Embryonic facial prominence (tissue), 1 donor: ENCODE results near the gene KRTAP2-3.
"Not testable (repeated sequence)": the region's sequence is repeated elsewhere in the genome, so short reads cannot be mapped to it uniquely, and the experiment has no call there.

Source experiments
- DNase-seq: peaks from one replicate; pipeline ENCODE4 v3.0.0-alpha.2; 2016; ENCODE audit errors: extremely low spot score

KRTAP2-3 gene

DNA sequence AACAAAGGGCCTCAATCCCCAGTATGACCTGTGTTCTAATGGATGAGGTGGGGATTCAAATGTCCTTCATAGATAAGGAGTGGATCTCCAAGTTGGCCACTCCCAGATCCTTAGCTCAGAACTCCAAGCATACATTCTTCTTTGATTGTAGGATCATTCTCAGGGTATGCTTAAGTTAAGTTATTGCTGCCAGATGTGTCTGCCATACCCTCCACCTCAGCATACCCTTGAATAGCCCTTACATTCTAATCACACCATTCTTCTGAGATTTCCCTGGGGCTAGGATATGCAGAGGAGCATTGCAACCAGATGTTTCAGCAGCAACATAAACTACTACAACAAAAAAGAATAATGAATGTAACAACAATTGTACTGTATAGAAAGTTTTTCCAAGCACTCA lies 7.4 kb upstream of the KRTAP2-3 start:
- no peak for DNase-seq

DNA sequence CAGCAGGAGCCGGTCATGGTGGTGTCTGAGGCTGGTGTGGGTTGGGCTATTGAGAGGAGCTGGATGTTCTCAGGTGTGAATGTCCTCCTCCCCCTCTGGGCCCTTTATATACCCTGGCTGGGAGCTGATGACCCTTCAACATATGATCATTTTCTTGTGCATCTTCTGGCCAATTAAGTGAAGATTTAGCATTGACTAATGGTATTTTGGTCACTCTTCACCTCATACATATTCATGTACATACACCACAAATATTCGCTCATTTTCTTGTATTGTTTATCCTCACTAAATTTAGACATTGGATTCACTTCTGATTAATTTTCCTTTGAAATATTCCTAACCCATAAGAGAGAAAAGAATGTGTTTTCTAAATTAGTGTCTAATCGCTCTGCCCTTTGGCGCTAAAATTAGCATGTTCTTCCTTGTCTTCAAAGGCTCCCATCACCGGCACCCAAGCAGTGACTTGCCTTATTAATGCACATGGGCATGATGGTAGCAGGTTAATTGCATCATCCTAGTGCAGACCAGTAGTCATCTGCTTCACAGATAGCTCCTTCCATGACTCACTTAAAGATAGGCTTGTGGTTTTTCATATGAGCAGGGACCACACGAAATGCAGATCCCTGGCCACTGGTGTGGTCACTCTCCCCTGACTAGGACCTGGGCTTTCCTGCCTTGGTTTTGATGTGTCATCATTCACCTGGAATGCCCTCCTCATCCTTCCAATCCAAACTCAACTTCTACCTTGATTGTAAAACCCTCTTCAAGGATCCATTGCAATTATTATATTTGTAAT lies 6.1 kb upstream of the KRTAP2-3 start, which contains the start of gene KRTAP2-4:
TSS of gene KRTAP2-4 (minus strand) at position 51 of the 796 bp plus-strand sequence. CDS start at position 17, 34 bp downstream.
- DNase-seq = no peak

DNA sequence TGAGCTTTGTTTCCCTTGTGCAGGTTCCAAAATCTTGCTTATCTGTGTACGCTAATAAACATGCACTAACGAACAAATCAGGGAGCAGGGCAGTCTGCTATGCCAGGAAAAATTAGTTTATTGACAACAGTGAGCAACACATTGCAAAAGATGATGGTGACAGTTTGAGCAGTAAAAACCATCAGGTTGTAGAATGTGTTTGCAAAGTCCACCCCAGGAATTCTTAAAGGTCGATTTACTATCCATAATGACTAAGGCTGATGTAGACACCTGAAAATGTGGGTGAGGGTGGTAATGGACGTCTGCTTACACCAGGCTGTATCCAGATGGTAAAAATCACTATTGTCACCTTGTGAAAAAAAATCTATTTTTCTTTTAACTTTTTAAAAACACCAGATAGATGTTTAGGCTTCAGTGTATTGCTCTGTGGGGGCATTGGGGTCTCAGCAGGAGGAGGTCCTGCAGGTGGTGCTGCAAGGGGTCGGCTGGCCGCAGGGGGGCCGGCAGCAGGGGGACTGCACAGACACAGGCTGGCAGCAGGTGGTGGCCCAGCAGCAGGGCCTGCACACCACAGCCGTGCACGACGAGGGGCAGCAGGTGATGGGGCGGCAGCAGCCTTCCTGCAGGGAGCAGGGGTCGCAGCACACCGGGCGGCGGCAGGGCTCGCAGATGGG lies 5.2 kb upstream of the KRTAP2-3 start:
- not testable (repeated sequence) for DNase-seq

DNA sequence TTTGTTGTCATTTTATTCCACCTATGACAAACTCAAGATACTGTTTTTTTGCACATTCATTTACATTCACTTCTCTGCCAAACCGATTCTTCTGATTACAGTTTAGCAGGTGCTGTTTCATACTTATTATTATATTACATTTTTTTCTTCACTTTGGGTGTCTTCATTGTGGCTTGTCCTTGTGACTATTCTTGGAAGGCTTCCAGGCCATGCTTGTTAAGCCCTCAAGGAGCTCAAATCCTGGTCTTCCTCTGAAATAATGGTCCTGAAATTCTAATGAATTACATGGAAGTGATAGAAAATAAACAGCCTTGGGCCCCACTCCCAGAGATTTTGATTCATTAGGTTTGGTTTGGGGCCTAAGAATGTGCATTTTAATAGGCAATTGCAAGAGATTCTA lies 4.4 kb upstream of the KRTAP2-3 start:
- DNase-seq = no peak

DNA sequence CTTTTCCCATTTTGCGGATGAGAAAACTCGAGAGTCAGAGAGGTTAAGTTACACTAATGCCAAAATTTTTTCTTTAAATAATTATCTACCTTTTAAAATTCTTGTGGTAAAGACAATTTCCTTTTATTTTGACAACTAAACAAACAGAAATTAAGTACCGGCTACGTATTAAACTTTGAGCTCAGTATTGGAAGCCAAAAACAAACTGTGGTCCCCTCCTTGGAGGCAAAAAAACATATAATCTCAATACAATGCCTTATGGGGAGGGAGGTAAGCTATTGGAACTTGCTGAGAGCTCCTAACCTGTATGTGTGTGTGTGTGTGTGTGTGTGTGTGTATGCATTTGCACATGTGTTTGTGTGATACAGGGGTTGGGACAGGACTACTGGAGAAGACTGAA lies 3.5 kb upstream of the KRTAP2-3 start:
- no peak for DNase-seq

DNA sequence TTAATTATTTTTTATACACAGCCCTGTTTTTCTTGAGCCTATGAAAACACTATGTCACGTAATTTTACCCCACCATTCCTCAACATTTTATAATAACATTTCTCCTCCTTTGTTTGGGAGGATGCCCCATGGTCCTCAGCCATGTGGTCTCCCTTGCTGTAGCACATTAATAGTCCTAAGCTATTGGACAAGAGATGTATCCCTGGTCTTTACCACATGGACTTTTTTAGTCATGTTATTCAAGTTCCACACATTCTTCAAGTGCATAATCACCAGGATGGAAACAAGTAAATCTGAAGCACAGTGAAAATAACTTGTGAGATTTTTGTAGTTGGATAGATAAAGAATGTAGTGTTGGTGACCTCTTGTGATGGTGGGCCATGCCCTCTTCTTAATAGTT lies 2.0 kb upstream of the KRTAP2-3 start:
- no peak for DNase-seq

DNA sequence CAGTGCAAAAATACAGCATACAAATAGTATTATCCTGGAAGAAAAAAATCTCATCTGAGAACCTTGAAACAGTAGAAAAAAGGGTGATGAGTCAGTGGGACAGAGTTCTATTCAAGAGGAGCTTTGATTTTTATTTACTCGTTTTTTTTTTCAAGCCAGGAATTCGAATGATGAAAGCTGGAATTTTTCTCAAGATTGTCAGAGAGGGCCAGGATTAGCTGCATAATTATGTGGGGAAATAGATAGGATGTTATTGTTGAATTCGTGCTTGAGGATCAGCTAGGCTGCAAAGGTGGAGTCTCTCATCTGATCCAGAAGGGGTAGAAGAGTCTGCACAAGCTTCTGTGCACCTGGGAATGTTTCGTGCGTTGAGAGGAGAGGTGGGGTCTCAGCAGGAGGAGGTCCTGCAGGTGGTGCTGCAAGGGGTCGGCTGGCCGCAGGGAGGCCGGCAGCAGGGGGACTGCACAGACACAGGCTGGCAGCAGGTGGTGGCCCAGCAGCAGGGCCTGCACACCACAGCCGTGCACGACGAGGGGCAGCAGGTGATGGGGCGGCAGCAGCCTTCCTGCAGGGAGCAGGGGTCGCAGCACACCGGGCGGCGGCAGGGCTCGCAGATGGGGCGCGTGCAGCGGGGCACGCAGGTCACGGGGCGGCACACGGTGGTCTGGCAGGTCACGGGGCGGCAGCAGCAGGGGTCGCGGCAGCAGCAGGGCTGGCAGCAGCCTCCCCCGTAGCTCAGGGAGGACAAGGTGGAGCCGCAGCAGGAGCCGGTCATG lies 450 bp downstream of the KRTAP2-3 start:
- DNase-seq = not testable (repeated sequence)

DNA sequence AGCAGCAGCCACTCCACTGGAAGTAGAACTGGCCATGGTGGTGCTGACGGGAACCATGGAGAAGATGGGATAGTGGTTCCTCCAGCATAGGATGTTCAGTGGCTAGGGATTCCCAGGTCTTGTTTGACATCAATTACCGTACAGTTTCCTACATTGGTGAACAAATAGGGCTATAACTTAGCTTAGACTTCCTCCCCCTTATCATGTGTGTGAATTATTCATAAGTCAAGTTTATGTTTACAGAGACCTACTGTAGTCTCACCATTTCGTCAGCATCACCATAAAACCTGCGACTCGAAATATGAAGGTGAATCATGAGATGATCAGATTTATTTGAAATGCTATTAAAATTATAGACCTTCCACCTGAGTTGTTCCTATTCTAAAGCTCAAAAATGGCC lies 1.2 kb downstream of the KRTAP2-3 start:
- DNase-seq = no peak

DNA sequence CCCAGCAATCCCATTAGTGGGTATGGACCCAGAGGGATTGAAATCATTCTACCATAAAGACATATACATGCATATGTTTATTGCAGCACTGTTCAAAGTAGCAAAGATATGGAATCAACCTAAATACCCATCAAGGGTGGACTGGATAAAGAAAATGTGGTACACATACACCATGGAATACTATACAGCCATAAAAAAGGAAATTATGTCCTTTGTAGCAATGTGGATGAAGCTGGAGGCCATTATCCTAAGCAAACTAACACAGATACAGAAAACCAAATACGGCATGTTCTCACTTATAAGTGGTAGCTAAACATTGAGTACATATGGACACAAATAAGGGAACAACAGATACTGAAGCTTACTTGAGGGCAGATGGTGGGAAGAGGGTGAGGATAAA lies 2.4 kb downstream of the KRTAP2-3 start:
- no peak for DNase-seq

DNA sequence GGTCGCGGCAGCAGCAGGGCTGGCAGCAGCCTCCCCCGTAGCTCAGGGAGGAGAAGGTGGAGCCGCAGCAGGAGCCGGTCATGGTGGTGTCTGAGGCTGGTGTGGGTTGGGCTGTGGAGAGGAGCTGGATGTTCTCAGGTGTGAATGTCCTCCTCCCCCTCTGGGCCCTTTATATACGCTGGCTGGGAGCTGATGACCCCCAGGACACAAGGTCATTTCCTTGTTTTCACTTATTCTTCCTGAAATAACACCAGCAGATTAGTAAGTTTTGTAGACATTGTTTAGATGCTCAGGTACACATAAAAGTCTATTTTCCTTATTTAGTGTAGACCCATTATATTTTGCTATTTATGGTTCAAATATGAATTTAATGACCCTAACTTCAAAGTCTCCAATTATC lies 4.8 kb downstream of the KRTAP2-3 start, which contains the start of gene KRTAP2-2:
TSS of gene KRTAP2-2 (minus strand) at position 101 of the 400 bp plus-strand sequence. CDS start at position 82, 19 bp downstream.
- DNase-seq = not testable (repeated sequence)

DNA sequence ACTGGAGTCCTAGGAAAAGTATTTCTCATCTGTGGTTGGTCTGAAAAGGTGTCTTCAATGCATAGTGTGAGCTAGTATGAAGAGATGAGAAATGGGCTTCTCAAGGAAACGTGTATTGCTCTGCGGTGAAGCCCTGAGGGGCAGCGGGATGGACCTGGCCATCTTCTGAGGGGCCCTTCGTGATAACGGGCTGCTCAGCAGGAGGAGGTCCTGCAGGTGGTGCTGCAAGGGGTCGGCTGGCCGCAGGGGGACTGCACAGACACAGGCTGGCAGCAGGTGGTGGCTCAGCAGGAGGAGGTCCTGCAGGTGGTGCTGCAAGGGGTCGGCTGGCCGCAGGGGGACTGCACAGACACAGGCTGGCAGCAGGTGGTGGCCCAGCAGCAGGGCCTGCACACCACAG lies 5.4 kb downstream of the KRTAP2-3 start:
- DNase-seq = not testable (repeated sequence)

DNA sequence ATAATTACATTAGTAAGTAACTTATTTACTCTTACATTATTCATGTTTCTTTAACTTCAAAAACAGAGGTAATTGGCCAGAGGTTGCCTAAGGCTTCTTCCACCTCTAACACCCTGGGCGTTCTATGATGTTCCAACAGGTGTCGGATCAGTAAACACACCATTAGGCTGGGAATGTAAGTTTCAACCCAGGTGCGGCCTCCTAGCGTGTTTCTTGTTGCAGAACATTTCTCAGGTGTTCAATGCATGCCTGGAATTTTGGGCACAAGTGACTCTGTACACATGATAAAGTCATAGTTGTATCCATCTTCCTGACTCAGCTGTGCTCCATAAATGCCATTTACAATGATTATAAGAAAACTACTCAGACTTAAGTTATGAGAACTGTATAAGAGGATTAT lies 5.9 kb downstream of the KRTAP2-3 start:
- no peak for DNase-seq

DNA sequence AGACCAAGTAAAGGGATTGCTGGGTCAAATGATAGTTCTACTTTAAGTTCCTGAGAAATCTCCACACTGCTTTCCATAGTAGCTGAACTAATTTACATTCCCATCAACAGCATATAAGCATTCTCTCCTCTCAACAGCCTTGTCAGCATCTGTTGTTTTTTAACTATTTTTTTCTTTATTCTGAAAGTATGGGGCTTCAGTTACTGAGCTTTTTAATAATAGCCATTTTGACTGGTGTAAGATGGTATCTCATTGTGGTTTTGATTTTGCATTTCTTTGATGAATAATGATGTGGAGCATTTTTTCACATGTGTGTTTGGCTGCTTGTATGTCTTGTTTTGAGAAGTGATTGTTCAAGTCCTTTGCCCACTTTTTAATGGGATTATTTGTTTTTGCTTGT lies 7.3 kb downstream of the KRTAP2-3 start:
- no peak for DNase-seq

DNA sequence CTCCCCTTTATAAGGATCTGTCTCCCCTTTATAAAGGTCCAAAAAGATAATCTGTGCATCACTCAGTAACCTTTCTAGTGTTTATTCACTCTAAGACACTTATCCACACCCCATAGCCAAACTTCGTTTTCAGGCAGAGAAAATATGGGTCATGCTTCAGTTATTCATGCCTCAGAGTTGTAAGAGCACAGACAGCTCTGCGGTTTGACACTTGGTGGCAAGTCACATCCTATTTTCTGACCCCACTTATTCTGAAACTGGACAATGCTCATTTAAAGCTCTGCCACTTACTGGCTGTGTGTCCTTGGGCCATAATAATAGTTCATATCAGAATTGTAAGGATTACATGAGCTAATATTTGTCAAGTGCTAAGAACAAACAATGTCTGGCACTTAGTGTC lies 10.8 kb downstream of the KRTAP2-3 start:
- no peak for DNase-seq

DNA sequence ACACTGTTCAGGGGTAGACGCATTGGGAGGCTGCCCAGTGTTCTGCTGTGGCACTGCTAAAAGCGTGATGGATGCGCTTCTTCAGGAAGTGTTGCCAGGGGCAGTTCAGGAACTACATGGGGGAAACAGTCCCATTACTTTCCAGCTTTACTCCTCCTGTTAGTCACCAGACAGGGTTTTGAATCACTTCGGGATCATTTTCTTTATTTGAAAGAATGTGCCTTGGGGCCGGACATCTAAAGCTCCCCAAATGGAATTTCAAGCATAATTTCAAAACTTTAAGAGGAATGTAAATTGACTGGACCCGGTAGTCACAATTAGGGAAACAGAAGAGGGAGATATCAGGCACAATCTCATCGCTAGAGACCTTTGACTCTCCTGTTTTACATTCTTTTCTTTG lies 11.5 kb downstream of the KRTAP2-3 start:
- DNase-seq = no peak

DNA sequence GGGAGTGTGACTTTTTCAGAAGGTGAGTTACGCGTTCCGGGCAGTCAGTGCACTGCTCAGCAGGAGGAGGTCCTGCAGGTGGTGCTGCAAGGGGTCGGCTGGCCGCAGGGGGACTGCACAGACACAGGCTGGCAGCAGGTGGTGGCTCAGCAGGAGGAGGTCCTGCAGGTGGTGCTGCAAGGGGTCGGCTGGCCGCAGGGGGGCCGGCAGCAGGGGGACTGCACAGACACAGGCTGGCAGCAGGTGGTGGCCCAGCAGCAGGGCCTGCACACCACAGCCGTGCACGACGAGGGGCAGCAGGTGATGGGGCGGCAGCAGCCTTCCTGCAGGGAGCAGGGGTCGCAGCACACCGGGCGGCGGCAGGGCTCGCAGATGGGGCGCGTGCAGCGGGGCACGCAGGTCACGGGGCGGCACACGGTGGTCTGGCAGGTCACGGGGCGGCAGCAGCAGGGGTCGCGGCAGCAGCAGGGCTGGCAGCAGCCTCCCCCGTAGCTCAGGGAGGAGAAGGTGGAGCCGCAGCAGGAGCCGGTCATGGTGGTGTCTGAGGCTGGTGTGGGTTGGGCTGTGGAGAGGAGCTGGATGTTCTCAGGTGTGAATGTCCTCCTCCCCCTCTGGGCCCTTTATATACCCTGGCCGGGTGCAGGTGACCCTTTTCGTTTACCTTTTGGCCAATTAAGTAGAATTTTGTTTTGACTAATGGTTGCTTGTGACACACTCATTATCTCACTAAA lies 13.0 kb downstream of the KRTAP2-3 start, which contains the start of gene KRTAP2-1:
TSS of gene KRTAP2-1 (minus strand) at position 582 of the 731 bp plus-strand sequence. CDS start at position 533, 49 bp downstream.
- not testable (repeated sequence) for DNase-seq

DNA sequence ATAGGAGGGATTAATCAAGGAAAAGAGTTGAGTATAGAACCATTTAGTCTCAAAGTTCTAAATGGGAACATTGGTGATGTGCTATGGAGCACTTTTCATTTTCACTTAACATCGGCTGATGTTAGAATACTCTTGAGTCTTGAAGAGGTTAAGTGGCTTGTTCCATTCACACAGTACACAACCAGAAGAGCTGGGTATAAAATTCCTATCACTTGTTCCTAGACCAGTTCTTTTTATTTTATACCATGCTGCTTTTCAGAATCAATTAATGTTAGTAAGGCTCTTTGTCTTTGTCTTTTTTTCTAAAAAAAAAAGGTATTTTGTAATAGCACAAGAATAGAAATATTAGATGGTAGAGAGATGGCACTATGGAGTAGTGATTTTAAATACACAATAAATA lies 17.0 kb downstream of the KRTAP2-3 start:
- DNase-seq = no peak

DNA sequence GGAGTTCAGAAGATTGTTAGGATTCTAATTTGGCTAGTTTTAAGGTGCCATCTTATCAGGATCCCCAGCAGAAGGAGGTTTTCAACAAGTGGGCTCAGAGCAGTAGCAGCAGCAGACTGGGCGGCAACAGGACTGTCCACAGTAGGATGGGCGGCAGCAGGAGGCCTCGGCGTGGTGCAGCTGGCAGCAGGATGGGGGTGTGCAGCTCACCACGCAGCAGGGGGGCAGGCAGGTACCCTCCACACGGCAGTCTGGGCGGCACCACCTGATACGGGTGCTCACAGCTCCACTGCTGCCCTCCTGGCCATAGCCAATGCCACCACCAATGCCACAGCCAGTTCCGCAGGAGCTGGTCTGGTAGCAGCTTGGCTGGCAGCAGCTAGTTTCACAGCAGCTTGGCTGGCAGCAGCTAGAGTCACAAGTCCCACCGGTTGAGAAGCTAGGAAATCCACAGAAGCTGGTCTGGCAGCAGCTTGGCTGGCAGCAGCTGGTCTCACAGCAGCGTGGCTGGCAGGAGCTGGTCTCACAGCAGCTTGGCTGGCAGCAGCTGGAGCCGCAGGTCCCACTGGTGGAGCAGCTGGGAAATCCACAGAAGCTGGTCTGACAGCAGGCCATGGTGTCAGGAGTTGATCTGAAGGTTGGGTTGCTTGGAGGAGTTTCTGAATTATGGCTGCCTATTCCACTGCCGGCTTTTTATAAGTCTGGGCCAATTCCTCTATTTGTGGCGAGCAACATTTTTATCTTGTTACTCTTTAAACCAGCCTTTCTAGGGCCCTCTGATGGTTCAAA lies 18.9 kb downstream of the KRTAP2-3 start, which contains the start of gene KRTAP1-1:
TSS of gene KRTAP1-1 (minus strand) at position 668 of the 789 bp plus-strand sequence. CDS start at position 615, 53 bp downstream.
- DNase-seq = not testable (repeated sequence)

DNA sequence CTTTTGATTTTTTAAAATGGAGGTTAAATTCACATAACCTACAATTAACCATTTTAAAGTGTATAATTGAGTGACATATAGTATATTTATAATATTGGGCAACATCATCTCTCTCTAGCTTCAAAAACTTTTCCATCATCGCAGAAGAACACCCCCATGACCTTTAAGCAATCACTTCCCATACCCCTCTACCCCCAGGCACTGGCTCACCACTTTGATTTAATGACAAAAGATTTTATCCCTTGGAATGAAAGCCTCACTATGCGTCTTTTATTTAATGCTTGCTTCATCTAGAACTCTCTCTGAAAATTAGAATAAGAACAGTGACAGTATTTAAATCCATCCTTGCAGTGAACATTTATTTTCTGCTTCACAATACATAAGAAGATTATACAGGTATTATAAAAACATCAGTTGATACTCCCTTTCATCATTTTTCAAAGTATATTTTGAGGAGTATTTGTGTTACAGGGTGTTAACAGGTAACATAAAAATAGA lies 22.0 kb downstream of the KRTAP2-3 start:
- DNase-seq = no peak

DNA sequence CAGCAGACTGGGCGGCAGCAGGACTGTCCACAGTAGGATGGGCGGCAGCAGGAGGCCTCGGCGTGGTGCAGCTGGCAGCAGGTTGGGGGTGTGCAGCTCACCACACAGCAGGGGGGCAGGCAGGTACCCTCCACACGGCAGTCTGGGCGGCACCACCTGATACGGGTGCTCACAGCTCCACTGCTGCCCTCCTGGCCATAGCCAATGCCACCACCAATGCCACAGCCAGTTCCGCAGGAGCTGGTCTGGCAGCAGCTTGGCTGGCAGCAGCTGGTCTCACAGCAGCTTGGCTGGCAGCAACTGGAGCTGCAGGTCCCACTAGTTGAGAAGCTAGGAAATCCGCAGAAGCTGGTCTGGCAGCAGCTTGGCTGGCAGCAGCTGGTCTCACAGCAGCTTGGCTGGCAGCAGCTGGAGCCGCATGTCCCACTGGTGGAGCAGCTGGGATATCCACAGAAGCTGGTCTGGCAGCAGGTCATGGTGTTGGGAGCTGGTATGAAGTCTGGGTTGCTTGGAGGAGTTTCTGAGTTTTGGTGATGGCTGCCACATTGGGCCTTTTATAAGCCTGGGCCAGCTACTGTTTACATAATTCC lies 25.5 kb downstream of the KRTAP2-3 start, which contains the start of gene KRTAP1-3:
TSS of gene KRTAP1-3 (minus strand) at position 529 of the 590 bp plus-strand sequence. CDS start at position 476, 53 bp downstream.
- not testable (repeated sequence) for DNase-seq
